ENCODE data around the gene KLF9. TPM values are rescaled to one million over a fixed set of nuclear protein-coding genes. Genes with fewer than 3 reads are reported as not detected.

Gene KLF9
- total and polyA plus RNA-seq, 7 donors: 20.4 to 184 (median 120) TPM

DNA sequence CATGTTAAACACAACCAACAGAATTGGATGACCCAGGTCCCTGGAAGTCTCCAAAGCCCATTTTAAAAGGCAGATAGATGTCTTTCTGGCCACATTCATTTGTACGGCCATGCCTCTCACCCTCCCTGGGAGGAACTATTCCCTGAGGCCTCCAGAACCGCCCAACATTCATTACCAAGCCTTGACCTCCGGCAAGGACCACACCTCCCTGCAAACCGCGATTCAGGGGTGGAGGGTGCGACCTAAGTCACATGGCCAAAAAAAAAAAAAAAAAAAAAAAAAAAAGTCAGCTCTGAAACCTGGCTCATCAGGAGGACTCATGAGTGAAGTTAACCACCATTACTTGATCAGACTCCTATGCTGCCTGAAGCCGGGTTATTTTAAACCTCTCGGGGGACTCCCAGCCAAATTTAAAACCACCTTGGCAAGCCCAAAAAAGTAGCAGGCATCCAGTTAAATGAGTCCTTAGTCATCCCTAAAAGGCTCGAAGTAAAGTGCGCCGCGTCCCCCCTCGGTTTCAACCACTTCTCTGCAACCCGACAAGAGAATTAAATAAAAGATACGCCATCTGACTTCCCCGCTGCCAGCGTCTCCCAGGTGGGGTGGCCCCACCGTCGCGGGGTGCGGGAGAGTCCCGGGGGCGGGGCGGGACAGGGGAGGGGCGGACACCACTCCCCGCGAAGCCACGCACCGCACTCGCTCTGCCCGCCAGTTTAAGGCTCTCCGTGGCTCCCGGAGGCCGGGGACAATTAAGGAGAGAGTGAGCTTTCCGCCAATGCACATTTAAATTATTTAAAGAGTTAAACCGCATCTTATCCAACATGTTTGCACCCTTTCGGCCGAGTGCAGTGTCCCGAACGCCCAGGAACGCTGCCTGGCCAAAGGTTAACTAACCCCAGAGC lies 2.3 kb downstream of the KLF9 start:
- H3K4me3 ChIP-seq: peak overlapping the region; percentile 79 to 96 (median 84)
- peak; percentile 89 for DNase-seq
- H3K36me3 ChIP-seq: peaks cover 0 to 12% (median 2%) of the 10 kb centered on the region in 4 donors
- H3K27ac ChIP-seq: peak overlapping the region; percentile 98 to 100 (median 99)
- intact Hi-C loops (cut with DNase I): loop anchor here (1.0 to 5.0 kb wide), 3 partner anchors 8 to 350 kb away; no protein-coding TSS in a partner anchor
- peaks cover 0 to 55% (median 49%) of the 10 kb centered on the region in 4 donors for H3K4me1 ChIP-seq
- WGBS, 2 donors: 1% methylated on average over 41 of the region's 41 CpGs
- H3K27me3 ChIP-seq: no peaks in the 10 kb centered on the region
- TF ChIP-seq POLR2AphosphoS5 (IDR thresholded peaks at IDR 0.05): peak; percentile 71 to 82 (median 78)
- no peak for TF ChIP-seq CTCF (IDR thresholded peaks at IDR 0.05)
- TF ChIP-seq EP300 (IDR thresholded peaks at IDR 0.05): no peak
- TF ChIP-seq POLR2A (IDR thresholded peaks at IDR 0.05): peak; percentile 23 to 53
- no peaks in the 10 kb centered on the region for H3K9me3 ChIP-seq

- Histone ChIP-seq H3K27me3 (no peaks in the 10 kb centered on the region), H3K4me1 (peaks cover 0 to 55% (median 52%) of the 10 kb centered on the region in 4 donors), H3K9me3 (no peaks in the 10 kb centered on the region), H3K36me3 (peaks cover 0 to 12% (median 2%) of the 10 kb centered on the region in 4 donors), H3K27ac (peak overlapping the region; percentile 98 to 100 (median 99)), H3K4me3 (peak overlapping the region; percentile 79 to 96 (median 84))
- TF ChIP-seq POLR2AphosphoS5 (IDR thresholded peaks at IDR 0.05) (peak in 3 of 4 donors; percentile 75 to 85 (median 84)), POLR2A (IDR thresholded peaks at IDR 0.05) (peak; percentile 45 to 62), CTCF (IDR thresholded peaks at IDR 0.05) (no peak), EP300 (IDR thresholded peaks at IDR 0.05) (peak in 1 of 4 donors; percentile 32)
- DNase-seq: peak; percentile 90
- WGBS, 2 donors: 5 to 28% methylated on average over 15 of the region's 15 CpGs
- intact Hi-C loops (cut with DNase I): loop anchor here (1.0 to 5.0 kb wide), 3 partner anchors 9 to 349 kb away; no protein-coding TSS in a partner anchor
Observed at GRCh38 chr9:70411121-70411929, 3.1 kb downstream of the KLF9 start.

GRCh38 chr9:70410368-70410767 lies 4.1 kb downstream of the KLF9 start:
- 4 to 9% methylated on average over 1 of the region's 1 CpG for WGBS, 2 donors

DNA sequence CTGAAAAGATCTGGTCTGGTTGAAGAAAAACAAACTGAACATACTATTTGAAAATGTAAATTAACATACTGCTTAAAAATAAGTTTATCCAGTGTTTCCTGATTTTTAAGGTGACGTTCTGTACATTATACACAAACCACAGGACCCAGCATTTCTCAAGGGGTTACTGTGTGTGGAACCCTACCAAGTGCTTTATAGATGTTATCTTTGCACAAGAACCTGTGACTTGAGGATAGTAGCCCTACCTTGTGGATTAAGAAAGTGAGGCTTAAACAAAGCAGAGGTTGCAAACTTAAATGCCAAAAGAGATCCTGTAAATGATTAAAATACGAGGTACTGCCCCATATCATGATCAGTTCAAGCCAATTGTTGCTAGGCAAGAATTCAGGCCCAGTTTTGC lies 4.7 kb downstream of the KLF9 start:
- 4 to 41% methylated on average over 2 of the region's 2 CpGs for WGBS, 2 donors
- H3K36me3 ChIP-seq: peaks cover 0 to 12% (median 2%) of the 10 kb centered on the region in 4 donors
- intact Hi-C loops (cut with DNase I): loop anchor here (5.0 kb wide), 2 partner anchors 57 to 347 kb away; no protein-coding TSS in a partner anchor
- H3K4me3 ChIP-seq: peak overlapping the region; percentile 79 to 96 (median 84)
- H3K27ac ChIP-seq: peak overlapping the region; percentile 98 to 100 (median 99)
- no peaks in the 10 kb centered on the region for H3K9me3 ChIP-seq
- no peaks in the 10 kb centered on the region for H3K27me3 ChIP-seq
- DNase-seq: no peak
- H3K4me1 ChIP-seq: peaks cover 0 to 55% (median 53%) of the 10 kb centered on the region in 4 donors
- TF ChIP-seq EP300 (IDR thresholded peaks at IDR 0.05) (no peak), CTCF (IDR thresholded peaks at IDR 0.05) (no peak), POLR2A (IDR thresholded peaks at IDR 0.05) (no peak), POLR2AphosphoS5 (IDR thresholded peaks at IDR 0.05) (peak in 2 of 4 donors; percentile 8 to 22)

More at GRCh38 chr9:70410368-70410767, 4.1 kb downstream of the KLF9 start:
- Histone ChIP-seq H3K27me3 (no peaks in the 10 kb centered on the region), H3K27ac (peak overlapping the region; percentile 98 to 100 (median 99)), H3K9me3 (no peaks in the 10 kb centered on the region), H3K36me3 (peaks cover 0 to 12% (median 2%) of the 10 kb centered on the region in 4 donors), H3K4me1 (peaks cover 0 to 55% (median 53%) of the 10 kb centered on the region in 4 donors), H3K4me3 (peak overlapping the region; percentile 79 to 96 (median 84))
- intact Hi-C loops (cut with DNase I): loop anchor here (5.0 kb wide), 2 partner anchors 58 to 348 kb away; no protein-coding TSS in a partner anchor
- DNase-seq: no peak
- no peak for TF ChIP-seq POLR2A (IDR thresholded peaks at IDR 0.05)
- TF ChIP-seq POLR2AphosphoS5 (IDR thresholded peaks at IDR 0.05): peak in 1 of 4 donors; percentile 43
